Measurements from ENCODE around the gene OTOP2. TPM values are rescaled to one million over a fixed set of nuclear protein-coding genes. Genes with fewer than 3 reads are reported as not detected.

Gene OTOP2
- total and polyA plus RNA-seq, 9 of the 15 experiments (the other 6 are each of a cell fraction or from before 2014, with no cell fraction given): 0.04 to 0.36 (median 0.14) TPM; not detected in 1

- CTCF ChIA-PET (ENCODE audit: low intra/inter-chr PET ratio): no interaction called here
- no peaks in the 10 kb centered on the region for H3K79me2 ChIP-seq (ENCODE audit: control insufficient read depth, insufficient read depth, low read length)
- H2AFZ ChIP-seq (ENCODE audit: low read depth, low read length): no peak overlapping the region
- no peaks in the 10 kb centered on the region for H3K9me3 ChIP-seq (replicated peaks; ENCODE audit: control insufficient read depth, insufficient read depth, low read depth, low read length)
- BruUV-seq (replicated peaks): no TSS peak
- H3K4me1 ChIP-seq (replicated peaks in 1 of 2; ENCODE audit: control insufficient read depth in 2 of 2, insufficient read depth in 2 of 2, low read length in 2 of 2): peaks cover 4 to 9% of the 10 kb centered on the region in 2 experiments; a peak in 4 of 5 replicates
- H3K36me3 ChIP-seq (ENCODE audit: control insufficient read depth, insufficient read depth, low read length): no peaks in the 10 kb centered on the region
- H3K27ac ChIP-seq (ENCODE audit: extremely low read depth, low read depth, low read length): no peak overlapping the region
- no peaks in the 10 kb centered on the region for H4K20me1 ChIP-seq (replicated peaks; ENCODE audit: control insufficient read depth, insufficient read depth, low read length)
- TF ChIP-seq, protein P1, sequence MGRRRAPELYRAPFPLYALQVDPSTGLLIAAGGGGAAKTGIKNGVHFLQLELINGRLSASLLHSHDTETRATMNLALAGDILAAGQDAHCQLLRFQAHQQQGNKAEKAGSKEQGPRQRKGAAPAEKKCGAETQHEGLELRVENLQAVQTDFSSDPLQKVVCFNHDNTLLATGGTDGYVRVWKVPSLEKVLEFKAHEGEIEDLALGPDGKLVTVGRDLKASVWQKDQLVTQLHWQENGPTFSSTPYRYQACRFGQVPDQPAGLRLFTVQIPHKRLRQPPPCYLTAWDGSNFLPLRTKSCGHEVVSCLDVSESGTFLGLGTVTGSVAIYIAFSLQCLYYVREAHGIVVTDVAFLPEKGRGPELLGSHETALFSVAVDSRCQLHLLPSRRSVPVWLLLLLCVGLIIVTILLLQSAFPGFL (CRISPR knock-in tag; IDR thresholded peaks at IDR 0.05): no peak
- TF ChIP-seq NCOA2 (IDR thresholded peaks at IDR 0.05; ENCODE audit: partially characterized antibody in 2 of 2): no peak
- TF ChIP-seq EZH2 (IDR thresholded peaks at IDR 0.05; ENCODE audit: borderline replicate concordance, low read depth, low read length): no peak
- TF ChIP-seq KDM2B (CRISPR knock-in tag; IDR thresholded peaks at IDR 0.05): no peak
- no peak for TF ChIP-seq ZEB2 (IDR thresholded peaks at IDR 0.05)
- TF ChIP-seq CCAR2 (IDR thresholded peaks at IDR 0.05; ENCODE audit: low read depth, low read length): no peak
- no peak for TF ChIP-seq NR2C2 (CRISPR knock-in tag; IDR thresholded peaks at IDR 0.05)
- no peak for TF ChIP-seq NR2C2 (tag; IDR thresholded peaks at IDR 0.05)
- TF ChIP-seq ZBTB17 (CRISPR knock-in tag; IDR thresholded peaks at IDR 0.05): no peak
- TF ChIP-seq ESRRB (CRISPR knock-in tag; IDR thresholded peaks at IDR 0.05; ENCODE audit: borderline replicate concordance): no peak
- TF ChIP-seq CSDE1 (IDR thresholded peaks at IDR 0.05): no peak
- no peak for TF ChIP-seq TAF9B (IDR thresholded peaks at IDR 0.05; ENCODE audit: partially characterized antibody)
- TF ChIP-seq, protein P2, sequence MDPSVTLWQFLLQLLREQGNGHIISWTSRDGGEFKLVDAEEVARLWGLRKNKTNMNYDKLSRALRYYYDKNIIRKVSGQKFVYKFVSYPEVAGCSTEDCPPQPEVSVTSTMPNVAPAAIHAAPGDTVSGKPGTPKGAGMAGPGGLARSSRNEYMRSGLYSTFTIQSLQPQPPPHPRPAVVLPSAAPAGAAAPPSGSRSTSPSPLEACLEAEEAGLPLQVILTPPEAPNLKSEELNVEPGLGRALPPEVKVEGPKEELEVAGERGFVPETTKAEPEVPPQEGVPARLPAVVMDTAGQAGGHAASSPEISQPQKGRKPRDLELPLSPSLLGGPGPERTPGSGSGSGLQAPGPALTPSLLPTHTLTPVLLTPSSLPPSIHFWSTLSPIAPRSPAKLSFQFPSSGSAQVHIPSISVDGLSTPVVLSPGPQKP (CRISPR knock-in tag; IDR thresholded peaks at IDR 0.05): no peak
- no peak for TF ChIP-seq ZBED1 (IDR thresholded peaks at IDR 0.05)
- no peak for TF ChIP-seq KLF6 (CRISPR knock-in tag; IDR thresholded peaks at IDR 0.05; ENCODE audit: borderline replicate concordance)
- no peak for TF ChIP-seq ZNF445 (CRISPR knock-in tag; IDR thresholded peaks at IDR 0.05; ENCODE audit: low read depth)
- no peak for TF ChIP-seq ELF2 (CRISPR knock-in tag; IDR thresholded peaks at IDR 0.05)
- no peak for TF ChIP-seq KLF13 (tag; IDR thresholded peaks at IDR 0.05; ENCODE audit: borderline replicate concordance, low read depth)
- TF ChIP-seq YBX1 (IDR thresholded peaks at IDR 0.05): no peak
- FAIRE-seq (no peak), DNase-seq (ENCODE audit: extremely low read depth in 1 of 4, low spot score in 3 of 4) (no peak), ATAC-seq (no peak)
- POLR2A ChIA-PET: interaction anchor here (0.6 kb wide), 1 partner anchor 740 kb away, joined by 3 read pairs; the partner anchor contains the start of gene RPL38
- no peak overlapping the region for H3K4me3 ChIP-seq
- H3K27me3 ChIP-seq (ENCODE audit: control insufficient read depth in 2 of 2, insufficient read depth in 2 of 2, low read length in 2 of 2): peaks cover 31 to 65% of the 10 kb centered on the region in 2 experiments
- under 1% methylated on average over 11 of the region's 13 CpGs for WGBS (ENCODE audit: insufficient coverage, low coverage, missing lambda C conversion rate)
- H3K9ac ChIP-seq (ENCODE audit: insufficient read depth in 1 of 2, low read depth in 2 of 2, low read length in 2 of 2): no peak overlapping the region
- in situ Hi-C loops (cut with MboI): no loop called here
- H3K9me1 ChIP-seq (ENCODE audit: control insufficient read depth, insufficient read depth, low read length): no peaks in the 10 kb centered on the region
- H3K4me2 ChIP-seq (ENCODE audit: insufficient read depth, low read length): no peak overlapping the region
- intact Hi-C loops (cut with micrococcal nuclease): no loop called here
These were observed 19.9 kb downstream of the OTOP2 start for GRCh38 chr17:74943808-74944522.
